Naive thymus-derived CD4-positive, alpha-beta T cell (primary cell): ENCODE data around the gene CNTN1. TPM values are rescaled to one million over a fixed set of nuclear protein-coding genes. Genes with fewer than 3 reads are reported as not detected.
"Not testable (repeated sequence)": the region's sequence is repeated elsewhere in the genome, so short reads cannot be mapped to it uniquely, and the experiment has no call there.

Experiments
- ATAC-seq: fragments of 150-1000 bp; cut with Tn5 transposase; 2 replicates; pipeline ENCODE4 v1.10.0; 2021; ENCODE audit warnings: mild to moderate bottlenecking, moderate library complexity
- CTCF ChIA-PET: fragments of 350-600 bp; sonication (Branson Sonifier 250); formaldehyde crosslinking; loops from one replicate; lab custom pipeline; 2021; ENCODE audit warnings: antibody characterized with exemption; lab: Charles Lee
- POLR2A ChIA-PET: fragments of 350-600 bp; sonication (Branson Sonifier 250); formaldehyde crosslinking; loops from one replicate; lab custom pipeline; 2021; ENCODE audit warnings: antibody characterized with exemption, inconsistent platforms; lab: Charles Lee
- DNase-seq, 9 donors: peaks; one replicate each; pipeline versions ENCODE4 v3.0.0 to v3.0.0-alpha.2; 2020 to 2022; ENCODE audit warnings: mixed read lengths in 1 of 9
- H3K27ac ChIP-seq: one replicate; pipeline ENCODE4 v1.7.0; 2013; ENCODE audit warnings: mild to moderate bottlenecking, low read depth, low read length, moderate library complexity
- H3K27me3 ChIP-seq, 2 donors: one replicate each; pipeline ENCODE4 v1.7.0; 2013; ENCODE audit warnings: low read length in 2 of 2, mild to moderate bottlenecking in 2 of 2, moderate library complexity in 2 of 2; ENCODE audit not compliant: control insufficient read depth in 2 of 2, insufficient read depth in 2 of 2
- H3K36me3 ChIP-seq, 3 experiments: 1 replicate in 2 of 3; 2 replicates in 1 of 3; pipeline ENCODE4 v1.7.0; 2013; ENCODE audit warnings: low read length in 3 of 3, mild to moderate bottlenecking in 3 of 3, moderate library complexity in 1 of 3; ENCODE audit not compliant: insufficient read depth in 3 of 3, control insufficient read depth in 2 of 3
- H3K4me1 ChIP-seq, 2 donors: one replicate each; pipeline ENCODE4 v1.7.0; 2013; ENCODE audit warnings: low read length in 2 of 2, mild to moderate bottlenecking in 2 of 2, moderate library complexity in 1 of 2; ENCODE audit not compliant: control insufficient read depth in 2 of 2, insufficient read depth in 2 of 2
- H3K4me3 ChIP-seq: 2 replicates; pipeline ENCODE4 v1.7.0; 2013; ENCODE audit warnings: mild to moderate bottlenecking, low read length
- H3K9me3 ChIP-seq, 3 experiments: 1 replicate in 2 of 3; 2 replicates in 1 of 3; pipeline ENCODE4 v1.7.0; 2013; ENCODE audit warnings: low read length in 3 of 3; ENCODE audit not compliant: control insufficient read depth in 2 of 3
- H3K27ac Mint-ChIP-seq, 9 donors: one replicate each; pipeline ENCODE4 v1.8.0; 2020 to 2022; ENCODE audit warnings: mixed read lengths in 9 of 9, mild to moderate bottlenecking in 8 of 9, moderate library complexity in 5 of 9, inconsistent platforms in 2 of 9
- H3K27me3 Mint-ChIP-seq, 5 donors: one replicate each; pipeline ENCODE4 v1.8.0; 2021 to 2022; ENCODE audit warnings: mixed read lengths in 5 of 5, mild to moderate bottlenecking in 1 of 5
- H3K36me3 Mint-ChIP-seq, 5 donors: one replicate each; pipeline ENCODE4 v1.8.0; 2020 to 2022; ENCODE audit warnings: mixed read lengths in 5 of 5, mild to moderate bottlenecking in 3 of 5, inconsistent platforms in 1 of 5
- H3K4me1 Mint-ChIP-seq, 7 donors: one replicate each; pipeline ENCODE4 v1.8.0; 2020 to 2022; ENCODE audit warnings: mixed read lengths in 7 of 7, mild to moderate bottlenecking in 3 of 7, inconsistent platforms in 1 of 7
- H3K4me3 Mint-ChIP-seq, 10 donors: one replicate each; pipeline ENCODE4 v1.8.0; 2020 to 2022; ENCODE audit warnings: mild to moderate bottlenecking in 10 of 10, mixed read lengths in 10 of 10, moderate library complexity in 6 of 10, inconsistent platforms in 2 of 10
- H3K9me3 Mint-ChIP-seq, 11 donors: one replicate each; pipeline ENCODE4 v1.8.0; 2020 to 2022; ENCODE audit warnings: mixed read lengths in 11 of 11, mild to moderate bottlenecking in 4 of 11, inconsistent platforms in 1 of 11, moderate library complexity in 1 of 11
- intact Hi-C, 2 donors: fragments of 100-400 bp; cut with micrococcal nuclease; formaldehyde crosslinking; loops; one replicate each; pipeline ENCODE4 v1.15.1; 2023
- polyA plus RNA-seq, 2 donors: library from polyadenylated mRNA; unstranded; fragments of 300-500 nt; fragmentation: Illumina TruSeq; gene quantifications; one replicate each; pipeline ENCODE4 v1.2.3, GENCODE V29; 2021
- total RNA-seq, 6 experiments: library from RNA in 5 of 6; stranded (reverse) in 5 of 6; gene quantifications; 1 replicate in 5 of 6; 2 replicates in 1 of 6; pipeline ENCODE4 v1.2.3 and lab custom pipeline; 2021 to 2026

Gene CNTN1
- total and polyA plus RNA-seq, 7 experiments from 2014 or later = not detected

- ATAC-seq = no peak
- ChIA-PET CTCF (no interaction called here), POLR2A (no interaction called here)
- Mint-ChIP-seq H3K36me3 (no peaks in the 10 kb centered on the region), H3K4me3 (no peak overlapping the region), H3K27ac (no peak overlapping the region), H3K27me3 (no peaks in the 10 kb centered on the region), H3K9me3 (peaks cover 0 to 5% (median 0%) of the 10 kb centered on the region in 11 donors), H3K4me1 (no peaks in the 10 kb centered on the region)
- Histone ChIP-seq H3K4me1 (no peaks in the 10 kb centered on the region), H3K36me3 (no peaks in the 10 kb centered on the region), H3K9me3 (no peaks in the 10 kb centered on the region), H3K27ac (no peak overlapping the region), H3K4me3 (no peak overlapping the region), H3K27me3 (no peaks in the 10 kb centered on the region)
- no peak for DNase-seq
- intact Hi-C loops = no loop called here
Observed at GRCh38 chr12:41067941-41068645, 375.9 kb downstream of the CNTN1 start.

- CTCF ChIA-PET = no interaction called here
- Mint-ChIP-seq H3K27ac (no peak overlapping the region), H3K4me1 (no peaks in the 10 kb centered on the region), H3K9me3 (peaks cover 0 to 4% (median 0%) of the 10 kb centered on the region in 11 donors), H3K36me3 (no peaks in the 10 kb centered on the region), H3K27me3 (no peaks in the 10 kb centered on the region), H3K4me3 (no peak overlapping the region)
- no peaks in the 10 kb centered on the region for H3K4me1 ChIP-seq
- no peaks in the 10 kb centered on the region for H3K9me3 ChIP-seq
- H3K27me3 ChIP-seq = no peaks in the 10 kb centered on the region
- intact Hi-C loops = no loop called here
- no peak overlapping the region for H3K4me3 ChIP-seq
- H3K27ac ChIP-seq = no peak overlapping the region
- POLR2A ChIA-PET = no interaction called here
- no peak for ATAC-seq
- no peaks in the 10 kb centered on the region for H3K36me3 ChIP-seq
- DNase-seq = no peak
Observed at GRCh38 chr12:41073633-41074472, 381.6 kb downstream of the CNTN1 start.

- Mint-ChIP-seq H3K4me3 (no peak overlapping the region), H3K27ac (no peak overlapping the region), H3K27me3 (no peaks in the 10 kb centered on the region), H3K4me1 (no peaks in the 10 kb centered on the region), H3K36me3 (no peaks in the 10 kb centered on the region), H3K9me3 (peaks cover 0 to 6% (median under 1%) of the 10 kb centered on the region in 11 donors)
- ChIA-PET CTCF (no interaction called here), POLR2A (no interaction called here)
- Histone ChIP-seq H3K9me3 (no peaks in the 10 kb centered on the region), H3K27ac (no peak overlapping the region), H3K27me3 (no peaks in the 10 kb centered on the region), H3K36me3 (no peaks in the 10 kb centered on the region), H3K4me1 (no peaks in the 10 kb centered on the region), H3K4me3 (no peak overlapping the region)
- no peak for DNase-seq
- intact Hi-C loops = no loop called here
- ATAC-seq = no peak
Observed at GRCh38 chr12:41074473-41074769, 382.2 kb downstream of the CNTN1 start.

- ATAC-seq (no peak), DNase-seq (no peak)
- ChIA-PET CTCF (no interaction called here), POLR2A (no interaction called here)
- H3K4me1 ChIP-seq = no peaks in the 10 kb centered on the region
- Mint-ChIP-seq H3K36me3 (peaks cover 0 to 5% (median 0%) of the 10 kb centered on the region in 5 donors), H3K4me3 (no peak overlapping the region), H3K27ac (no peak overlapping the region), H3K27me3 (no peaks in the 10 kb centered on the region), H3K9me3 (peaks cover 0 to 15% (median 8%) of the 10 kb centered on the region in 11 donors), H3K4me1 (no peaks in the 10 kb centered on the region)
- no peaks in the 10 kb centered on the region for H3K36me3 ChIP-seq
- H3K27me3 ChIP-seq = no peaks in the 10 kb centered on the region
- no peak overlapping the region for H3K27ac ChIP-seq
- H3K4me3 ChIP-seq = no peak overlapping the region
- intact Hi-C loops = no loop called here
- H3K9me3 ChIP-seq = peaks cover 0 to 8% (median 0%) of the 10 kb centered on the region in 3 experiments
Observed at GRCh38 chr12:41076114-41076513, 383.9 kb downstream of the CNTN1 start.

- POLR2A ChIA-PET, H3K4me3 Mint-ChIP-seq, H3K4me1 Mint-ChIP-seq, CTCF ChIA-PET, DNase-seq, ATAC-seq, H3K36me3 Mint-ChIP-seq, H3K9me3 ChIP-seq, H3K27me3 Mint-ChIP-seq, H3K27me3 ChIP-seq, intact Hi-C loops, H3K27ac Mint-ChIP-seq, H3K27ac ChIP-seq, H3K4me3 ChIP-seq, H3K4me1 ChIP-seq, H3K36me3 ChIP-seq: not testable (repeated sequence)
- H3K9me3 Mint-ChIP-seq = peaks cover 0 to 17% (median 11%) of the 10 kb centered on the region in 11 donors
Observed at GRCh38 chr12:41081241-41081640, 389.0 kb downstream of the CNTN1 start.

- H3K27ac ChIP-seq = no peak overlapping the region
- CTCF ChIA-PET = no interaction called here
- H3K4me3 ChIP-seq = no peak overlapping the region
- Mint-ChIP-seq H3K4me1 (no peaks in the 10 kb centered on the region), H3K27me3 (no peaks in the 10 kb centered on the region), H3K9me3 (peaks cover 2 to 11% (median 7%) of the 10 kb centered on the region in 11 donors), H3K4me3 (no peak overlapping the region), H3K36me3 (no peaks in the 10 kb centered on the region), H3K27ac (no peak overlapping the region)
- no peaks in the 10 kb centered on the region for H3K27me3 ChIP-seq
- H3K4me1 ChIP-seq = no peaks in the 10 kb centered on the region
- ATAC-seq (no peak), DNase-seq (no peak)
- no peaks in the 10 kb centered on the region for H3K36me3 ChIP-seq
- POLR2A ChIA-PET = no interaction called here
- intact Hi-C loops = no loop called here
- no peaks in the 10 kb centered on the region for H3K9me3 ChIP-seq
Observed at GRCh38 chr12:41089438-41089837, 397.2 kb downstream of the CNTN1 start.

- no peak overlapping the region for H3K27ac Mint-ChIP-seq
- H3K27me3 Mint-ChIP-seq = no peaks in the 10 kb centered on the region
- ChIA-PET CTCF (no interaction called here), POLR2A (no interaction called here)
- H3K27ac ChIP-seq = no peak overlapping the region
- no peaks in the 10 kb centered on the region for H3K9me3 ChIP-seq
- no peak overlapping the region for H3K4me3 ChIP-seq
- DNase-seq = no peak
- no peaks in the 10 kb centered on the region for H3K4me1 ChIP-seq
- H3K4me3 Mint-ChIP-seq = no peak overlapping the region
- H3K36me3 Mint-ChIP-seq = no peaks in the 10 kb centered on the region
- H3K36me3 ChIP-seq = no peaks in the 10 kb centered on the region
- no peak for ATAC-seq
- H3K27me3 ChIP-seq = no peaks in the 10 kb centered on the region
- H3K4me1 Mint-ChIP-seq = no peaks in the 10 kb centered on the region
- intact Hi-C loops = no loop called here
- peaks cover 2 to 10% (median 5%) of the 10 kb centered on the region in 11 donors for H3K9me3 Mint-ChIP-seq
Observed at GRCh38 chr12:41092115-41092514, 399.9 kb downstream of the CNTN1 start.
